Measurements from ENCODE around the gene PLEKHG5.

PLEKHG5 gene

GRCh38 chr1:6489383-6489765, 2.1 kb downstream of the PLEKHG5 start:
- no peaks in the 10 kb centered on the region for H3K27me3 ChIP-seq (ENCODE audit: low read length)
- H3K4me2 ChIP-seq (ENCODE audit: low read depth, low read length, poor library complexity, severe bottlenecking), result peak overlapping the region; percentile 95
- no peak for TF ChIP-seq CTCF (IDR thresholded peaks at IDR 0.05; ENCODE audit: insufficient read depth, low read length, poor library complexity, severe bottlenecking)
- TF ChIP-seq EZH2phosphoT487 (conservative IDR thresholded peaks at IDR 0.05; ENCODE audit: low read length), result no peak
- no peak overlapping the region for H2AFZ ChIP-seq (ENCODE audit: low read depth, low read length, severe bottlenecking)
- H3K9me2 ChIP-seq (replicated peaks; ENCODE audit: insufficient read depth, low read length), result no peaks in the 10 kb centered on the region
- H3K27ac ChIP-seq (ENCODE audit: low read depth, low read length), result no peak overlapping the region
- H3F3A ChIP-seq (ENCODE audit: insufficient read depth), result no peaks in the 10 kb centered on the region
- H3K79me2 ChIP-seq (ENCODE audit: insufficient read depth, low read length), result no peaks in the 10 kb centered on the region
- no peaks in the 10 kb centered on the region for H4K20me1 ChIP-seq (ENCODE audit: low read depth, low read length)
- no peak overlapping the region for H3K4me3 ChIP-seq (ENCODE audit: insufficient read depth, low read length, poor library complexity, severe bottlenecking)
- no peak overlapping the region for H3K9ac ChIP-seq (ENCODE audit: low read length)
- no peaks in the 10 kb centered on the region for H3K9me3 ChIP-seq (ENCODE audit: insufficient read depth, low read length)
- no peaks in the 10 kb centered on the region for H3K36me3 ChIP-seq (ENCODE audit: low read length)

GRCh38 chr1:6488602-6489382, 2.7 kb downstream of the PLEKHG5 start:
- Histone ChIP-seq H4K20me1 (ENCODE audit: low read depth, low read length) (no peaks in the 10 kb centered on the region), H3K27ac (ENCODE audit: low read depth, low read length) (no peak overlapping the region), H2AFZ (ENCODE audit: low read depth, low read length, severe bottlenecking) (no peak overlapping the region), H3K9me2 (replicated peaks; ENCODE audit: insufficient read depth, low read length) (no peaks in the 10 kb centered on the region), H3K79me2 (ENCODE audit: insufficient read depth, low read length) (no peaks in the 10 kb centered on the region), H3K9me3 (ENCODE audit: insufficient read depth, low read length) (no peaks in the 10 kb centered on the region), H3K27me3 (ENCODE audit: low read length) (no peaks in the 10 kb centered on the region), H3K36me3 (ENCODE audit: low read length) (no peaks in the 10 kb centered on the region), H3K4me3 (ENCODE audit: insufficient read depth, low read length, poor library complexity, severe bottlenecking) (no peak overlapping the region), H3F3A (ENCODE audit: insufficient read depth) (no peaks in the 10 kb centered on the region), H3K4me2 (ENCODE audit: low read depth, low read length, poor library complexity, severe bottlenecking) (no peak overlapping the region), H3K9ac (ENCODE audit: low read length) (no peak overlapping the region)
- no peak for TF ChIP-seq EZH2phosphoT487 (conservative IDR thresholded peaks at IDR 0.05; ENCODE audit: low read length)
- TF ChIP-seq CTCF (IDR thresholded peaks at IDR 0.05; ENCODE audit: insufficient read depth, low read length, poor library complexity, severe bottlenecking), result no peak

- Histone ChIP-seq H3K79me2 (ENCODE audit: insufficient read depth, low read length) (no peaks in the 10 kb centered on the region), H3K9me3 (ENCODE audit: insufficient read depth, low read length) (no peaks in the 10 kb centered on the region), H3K9me2 (replicated peaks; ENCODE audit: insufficient read depth, low read length) (no peaks in the 10 kb centered on the region), H3K4me3 (ENCODE audit: insufficient read depth, low read length, poor library complexity, severe bottlenecking) (no peak overlapping the region), H3K27me3 (ENCODE audit: low read length) (no peaks in the 10 kb centered on the region), H3K9ac (ENCODE audit: low read length) (no peak overlapping the region), H3K27ac (ENCODE audit: low read depth, low read length) (no peak overlapping the region), H4K20me1 (ENCODE audit: low read depth, low read length) (no peaks in the 10 kb centered on the region), H2AFZ (ENCODE audit: low read depth, low read length, severe bottlenecking) (no peak overlapping the region), H3K36me3 (ENCODE audit: low read length) (no peaks in the 10 kb centered on the region), H3F3A (ENCODE audit: insufficient read depth) (no peaks in the 10 kb centered on the region), H3K4me2 (ENCODE audit: low read depth, low read length, poor library complexity, severe bottlenecking) (no peak overlapping the region)
- TF ChIP-seq CTCF (IDR thresholded peaks at IDR 0.05; ENCODE audit: insufficient read depth, low read length, poor library complexity, severe bottlenecking), result no peak
- no peak for TF ChIP-seq EZH2phosphoT487 (conservative IDR thresholded peaks at IDR 0.05; ENCODE audit: low read length)
Observed at GRCh38 chr1:6487804-6488484, 3.5 kb downstream of the PLEKHG5 start.
